NCI-H2107 (cell line): ENCODE measurements around the gene ELAC2.

ENCODE experiments used
- DNase-seq: peaks from one replicate; lab custom pipeline; 2025; lab: John Stamatoyannopoulos, UW

The ELAC2 gene

DNA sequence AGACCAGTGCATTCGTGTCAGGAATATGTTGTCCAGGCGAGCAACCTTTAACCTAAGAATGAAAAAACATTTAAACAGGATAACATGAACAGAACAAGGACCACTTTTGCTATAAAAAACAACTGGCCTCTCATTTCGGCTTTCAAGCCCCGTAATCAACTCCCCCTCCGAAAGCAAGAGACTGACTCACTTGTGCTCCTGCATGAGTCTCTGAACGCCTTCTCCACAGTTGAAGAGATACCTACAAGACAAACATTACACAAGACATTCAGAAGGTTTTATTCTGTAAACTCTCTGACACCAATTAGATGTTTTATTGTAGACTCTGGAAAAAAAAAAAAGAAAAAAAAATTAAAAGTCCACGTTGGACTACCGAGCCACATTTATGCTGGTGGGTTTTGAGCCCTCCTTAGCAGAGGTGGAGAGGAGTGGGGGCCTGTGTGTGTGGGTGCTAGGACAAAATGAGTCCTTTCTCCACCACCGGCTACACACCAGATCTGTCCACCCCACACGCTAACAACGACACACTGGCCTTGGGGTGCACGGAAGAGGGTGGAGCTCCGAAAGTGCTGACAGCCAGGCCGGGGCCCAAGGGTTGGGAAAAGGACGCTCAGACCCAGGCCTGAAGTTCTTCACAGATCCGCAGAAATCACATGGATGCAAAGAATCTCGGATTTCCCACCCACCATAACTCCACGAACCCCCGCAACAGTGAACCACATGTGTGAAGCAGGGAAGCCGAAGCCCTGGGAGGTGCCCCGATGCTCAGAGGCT, 759 bp downstream of the ELAC2 start:
- DNase-seq, result no peak

DNA sequence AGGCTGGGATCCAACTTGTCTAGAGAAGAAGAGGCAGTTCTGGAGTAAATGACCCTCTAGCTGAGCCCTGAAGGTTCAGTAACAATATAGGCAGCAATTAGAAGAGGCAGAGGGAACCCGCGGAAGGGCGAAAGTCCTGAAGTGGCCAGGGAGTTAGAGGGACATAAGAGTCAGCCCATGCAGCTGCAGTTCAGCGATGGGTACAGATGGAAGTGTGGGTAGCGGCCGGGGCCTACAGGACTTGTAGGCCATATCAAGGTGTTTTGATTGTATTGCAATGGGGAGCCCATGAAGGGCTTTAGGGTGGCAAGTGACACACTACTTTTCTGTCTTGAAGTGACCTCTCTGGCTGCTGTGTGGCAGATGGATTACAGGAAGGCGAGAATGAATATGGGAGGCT, 3.0 kb downstream of the ELAC2 start:
- no peak for DNase-seq

DNA sequence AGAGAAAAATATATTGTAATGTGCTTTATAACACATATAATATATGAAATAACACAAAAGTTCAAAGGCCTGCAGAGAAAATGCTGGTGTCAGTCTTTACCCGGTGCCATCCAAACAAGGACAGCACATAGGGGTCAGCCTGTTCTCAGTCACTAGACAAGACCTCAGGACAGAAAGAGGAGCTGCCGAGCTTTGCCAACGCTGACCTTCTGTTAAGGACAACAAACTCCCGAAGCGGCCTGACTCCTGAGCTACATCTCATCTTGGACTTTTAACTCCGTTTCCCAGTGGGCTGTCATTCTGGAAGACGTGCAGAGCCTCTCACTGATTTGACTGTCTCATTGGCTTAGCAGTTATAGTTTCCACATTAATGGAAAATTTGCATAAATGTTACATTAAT, 6.9 kb downstream of the ELAC2 start:
- no peak for DNase-seq

DNA sequence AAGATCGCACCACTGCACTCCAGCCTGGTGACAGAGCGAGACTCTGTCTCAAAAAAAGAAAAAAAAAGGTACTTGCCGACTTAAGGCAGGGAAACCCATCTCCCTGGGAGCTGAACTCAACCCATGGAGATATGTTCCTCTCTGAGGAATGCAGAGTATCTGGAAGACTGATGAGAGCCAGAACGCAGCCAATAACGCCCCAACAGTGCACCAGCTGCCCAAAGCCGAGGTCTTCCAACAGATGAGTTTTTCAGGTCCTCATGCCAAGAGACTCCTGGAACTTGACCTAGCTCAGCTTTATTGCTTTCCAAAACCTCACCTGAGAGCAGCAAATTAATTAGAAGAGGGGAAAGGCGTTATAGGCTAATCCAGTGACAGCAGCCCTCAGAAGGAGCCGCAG, 9.4 kb downstream of the ELAC2 start:
- no peak for DNase-seq

- DNase-seq, result no peak
Observed at GRCh38 chr17:13005530-13005929, 12.3 kb downstream of the ELAC2 start.

- no peak for DNase-seq
Observed at GRCh38 chr17:13004336-13004735, 13.5 kb downstream of the ELAC2 start.

GRCh38 chr17:13003927-13004326, 13.9 kb downstream of the ELAC2 start:
- DNase-seq, result no peak

GRCh38 chr17:13003454-13003851, 14.4 kb downstream of the ELAC2 start:
- DNase-seq, result no peak

GRCh38 chr17:13002761-13003453, 14.9 kb downstream of the ELAC2 start:
- peak; percentile 20 for DNase-seq

GRCh38 chr17:13001991-13002615, 15.7 kb downstream of the ELAC2 start:
- peak; percentile 2 for DNase-seq

DNA sequence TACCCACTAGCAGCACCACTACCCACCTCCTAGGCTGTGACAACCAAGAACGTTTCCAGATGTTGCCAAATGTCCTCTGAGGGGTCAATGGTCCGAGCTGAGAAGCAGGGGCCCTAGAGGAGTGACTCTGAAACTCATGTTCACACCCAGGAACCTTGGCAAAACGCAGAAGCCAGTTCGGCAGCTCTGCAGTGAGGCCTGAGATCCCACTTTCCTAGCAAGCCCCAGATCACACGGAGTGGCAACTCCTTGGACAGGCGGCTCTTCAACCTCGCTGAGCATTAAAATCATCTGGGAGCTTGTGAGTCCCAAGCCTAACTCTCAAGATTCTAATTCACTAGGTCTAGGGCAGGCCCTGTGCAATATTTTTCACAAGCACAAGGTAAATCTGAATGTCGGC, 17.3 kb downstream of the ELAC2 start:
- no peak for DNase-seq

DNA sequence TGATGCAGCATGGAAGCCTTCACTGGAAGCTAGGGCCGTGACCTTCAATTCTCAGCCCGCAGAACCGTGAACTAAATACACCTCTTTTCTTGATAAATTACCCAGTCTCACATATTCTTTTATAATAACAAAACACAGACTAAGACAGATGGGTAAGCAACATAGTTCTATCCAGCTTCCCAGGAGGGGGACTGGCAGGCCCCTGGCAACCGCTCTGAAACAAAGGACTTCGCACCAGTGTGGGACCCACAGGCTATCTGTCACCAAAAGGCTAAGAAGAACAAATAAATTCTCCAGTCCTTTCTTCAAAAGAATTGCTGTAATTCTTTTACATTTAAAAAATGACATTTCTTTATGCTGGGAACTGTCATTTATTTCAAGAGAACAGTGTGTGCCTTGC, 19.0 kb downstream of the ELAC2 start:
- no peak for DNase-seq

GRCh38 chr17:12998461-12998860, 19.4 kb downstream of the ELAC2 start:
- no peak for DNase-seq

DNA sequence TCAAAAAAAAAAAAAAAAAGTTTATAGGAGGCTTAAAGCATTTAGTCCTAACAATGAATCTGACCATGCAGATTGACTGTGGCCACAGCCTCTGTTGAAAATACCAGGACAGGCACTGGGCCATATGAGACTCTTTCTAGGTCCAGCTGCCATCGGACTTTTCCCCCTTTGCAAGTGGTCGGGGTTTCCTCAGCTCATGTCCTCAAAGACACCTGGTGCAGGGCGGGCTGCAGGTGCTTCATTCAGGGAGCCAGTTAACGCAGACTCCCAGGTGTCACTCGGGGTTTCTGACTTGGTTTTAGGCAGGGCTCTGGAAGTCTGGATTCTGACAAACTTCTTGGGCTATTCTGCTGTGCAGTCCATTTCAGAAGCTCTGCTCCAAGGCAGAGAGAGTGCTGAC, 20.9 kb downstream of the ELAC2 start:
- DNase-seq, result no peak

DNA sequence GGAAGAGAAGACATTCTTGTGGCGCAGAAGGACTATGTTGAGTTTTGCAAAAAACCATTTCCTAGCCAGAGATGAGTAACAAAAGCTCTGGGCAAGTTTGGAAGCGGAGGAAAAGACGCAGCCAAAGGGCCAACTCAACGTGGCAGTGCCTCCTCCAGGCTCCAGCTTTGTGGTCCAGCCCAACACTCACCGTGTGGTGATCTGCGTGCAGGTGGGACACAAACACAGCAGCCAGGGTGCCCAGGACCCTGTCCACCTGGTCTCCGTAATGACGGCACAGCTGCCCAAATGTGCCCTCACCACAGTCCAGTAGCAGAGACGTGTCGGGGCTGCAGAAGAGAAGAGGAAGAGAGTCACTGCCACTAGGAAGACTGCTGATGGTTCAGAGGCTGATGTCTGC, 21.5 kb downstream of the ELAC2 start:
- DNase-seq, result no peak

GRCh38 chr17:12995896-12996295, 21.9 kb downstream of the ELAC2 start:
- DNase-seq, result no peak

DNA sequence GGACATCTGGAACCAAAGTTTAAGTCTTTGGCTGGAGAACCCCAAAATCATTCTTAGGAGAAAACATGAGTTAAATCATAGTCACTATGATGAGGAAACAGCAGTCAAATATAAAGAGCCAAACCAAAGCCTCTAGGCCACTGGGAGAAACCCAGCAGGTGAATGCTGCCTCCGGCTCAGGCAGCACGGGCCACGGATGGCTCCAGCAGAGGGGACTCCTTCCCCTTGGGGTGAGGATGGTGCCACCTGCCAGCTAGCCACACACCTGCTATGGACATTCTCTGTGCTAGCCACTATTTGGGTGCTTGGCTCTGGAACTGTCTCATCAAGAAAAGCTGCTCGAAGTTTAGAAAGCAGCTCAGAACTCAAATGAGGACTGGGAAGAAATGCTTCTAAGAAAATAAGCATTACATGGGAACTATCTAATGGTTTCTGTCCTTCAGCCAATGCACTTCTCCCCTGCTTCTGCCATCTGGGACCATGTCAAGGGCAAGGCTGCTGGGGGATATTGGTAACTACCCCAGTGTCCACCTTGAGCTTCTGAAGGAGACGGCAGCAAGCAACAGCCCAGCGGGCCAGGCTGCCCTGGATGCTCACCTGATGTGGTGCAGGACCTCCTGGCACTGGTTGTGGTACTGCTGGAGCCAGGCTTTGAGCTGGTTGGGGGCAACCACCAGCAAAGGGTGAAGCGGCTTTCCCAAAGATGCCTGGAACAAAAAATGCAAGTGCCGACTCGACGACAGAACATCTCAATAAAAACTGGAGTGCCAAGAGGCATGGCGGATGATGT, 22.5 kb downstream of the ELAC2 start:
- DNase-seq, result no peak

- DNase-seq, result no peak
Observed at GRCh38 chr17:12994341-12995074, 23.3 kb downstream of the ELAC2 start.

DNA sequence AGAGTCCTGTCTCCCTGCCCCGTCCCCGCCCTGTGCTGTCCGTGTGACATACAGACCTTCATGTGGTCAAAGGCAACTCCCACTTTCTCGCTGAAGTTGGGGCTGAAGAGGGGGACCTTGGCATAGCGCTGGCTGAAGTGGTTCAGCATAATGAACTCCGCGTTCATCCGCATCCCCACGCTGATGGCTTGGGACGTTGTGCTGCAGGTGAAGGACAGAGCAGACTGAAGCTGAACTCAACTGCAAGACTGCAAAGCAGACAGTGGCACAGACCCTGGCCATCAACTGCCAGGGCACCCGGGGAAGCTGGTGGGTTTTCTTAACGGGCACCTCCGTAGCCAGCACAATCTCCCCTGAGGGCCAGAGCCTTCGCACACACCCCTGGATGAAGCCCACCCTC, 24.2 kb downstream of the ELAC2 start:
- no peak for DNase-seq

GRCh38 chr17:12992676-12993075, 25.2 kb downstream of the ELAC2 start:
- DNase-seq, result no peak

GRCh38 chr17:12990926-12991325, 26.9 kb downstream of the ELAC2 start:
- DNase-seq, result no peak
